ENCODE measurements around the gene NDUFAF2.
"Not testable (repeated sequence)": the region's sequence is repeated elsewhere in the genome, so short reads cannot be mapped to it uniquely, and the experiment has no call there.

Gene NDUFAF2

GRCh38 chr5:60977956-60978737 lies 33.1 kb downstream of the NDUFAF2 start:
- DNase-seq (no peak), ATAC-seq (ENCODE audit: insufficient read depth, low read depth) (no peak)
- peaks cover 7% of the 10 kb centered on the region for H3K9me3 ChIP-seq (ENCODE audit: insufficient read depth, low read length, severe bottlenecking)
- no peaks in the 10 kb centered on the region for H3K4me1 ChIP-seq (ENCODE audit: insufficient read depth, low read length)
- no peaks in the 10 kb centered on the region for H4K20me1 ChIP-seq (ENCODE audit: insufficient read depth, low read length)
- no peak overlapping the region for H2AFZ ChIP-seq (ENCODE audit: low read depth, low read length)
- H3K27ac ChIP-seq (ENCODE audit: low read length) = no peak overlapping the region
- 0 out of 2 replicates have a peak, but pooled peaks cover 2% of the 10 kb centered on the region for H3K79me2 ChIP-seq (ENCODE audit: insufficient read depth, low read length)
- H3K4me2 ChIP-seq (ENCODE audit: insufficient read depth, low read length) = no peak overlapping the region
- no peaks in the 10 kb centered on the region for H3K36me3 ChIP-seq (ENCODE audit: insufficient read depth, low read length)
- H3K9ac ChIP-seq (ENCODE audit: low read depth, low read length) = no peak overlapping the region
- no peak overlapping the region for H3K4me3 ChIP-seq (ENCODE audit: low read depth in 1 of 2, low read length in 2 of 2)
- no peak for TF ChIP-seq EZH2 (IDR thresholded peaks at IDR 0.05; ENCODE audit: borderline replicate concordance, low read depth, low read length, severe bottlenecking)
- TF ChIP-seq CTCF (IDR thresholded peaks at IDR 0.05; ENCODE audit: borderline replicate concordance, extremely low read depth, low read length, poor library complexity, severe bottlenecking) = no peak
- no peaks in the 10 kb centered on the region for H3K27me3 ChIP-seq (ENCODE audit: insufficient read depth, low read length, poor library complexity)

- Histone ChIP-seq H3K27ac (ENCODE audit: low read length) (no peak overlapping the region), H3K9ac (ENCODE audit: low read depth, low read length) (no peak overlapping the region)
- TF ChIP-seq EZH2 (IDR thresholded peaks at IDR 0.05; ENCODE audit: borderline replicate concordance, low read depth, low read length, severe bottlenecking) = no peak
- TF ChIP-seq CTCF (IDR thresholded peaks at IDR 0.05; ENCODE audit: borderline replicate concordance, extremely low read depth, low read length, poor library complexity, severe bottlenecking) = no peak
These were observed 34.0 kb downstream of the NDUFAF2 start for GRCh38 chr5:60978968-60979367.

GRCh38 chr5:60980511-60980910 lies 35.5 kb downstream of the NDUFAF2 start:
- H3K4me2 ChIP-seq (ENCODE audit: insufficient read depth, low read length) = no peak overlapping the region
- no peak overlapping the region for H2AFZ ChIP-seq (ENCODE audit: low read depth, low read length)
- no peaks in the 10 kb centered on the region for H3K79me2 ChIP-seq (ENCODE audit: insufficient read depth, low read length)
- TF ChIP-seq EZH2 (IDR thresholded peaks at IDR 0.05; ENCODE audit: borderline replicate concordance, low read depth, low read length, severe bottlenecking) = no peak
- TF ChIP-seq CTCF (IDR thresholded peaks at IDR 0.05; ENCODE audit: borderline replicate concordance, extremely low read depth, low read length, poor library complexity, severe bottlenecking) = no peak
- H3K27ac ChIP-seq (ENCODE audit: low read length) = no peak overlapping the region
- no peaks in the 10 kb centered on the region for H4K20me1 ChIP-seq (ENCODE audit: insufficient read depth, low read length)
- ATAC-seq (ENCODE audit: insufficient read depth, low read depth) = no peak
- no peaks in the 10 kb centered on the region for H3K4me1 ChIP-seq (ENCODE audit: insufficient read depth, low read length)
- DNase-seq = no peak
- H3K36me3 ChIP-seq (ENCODE audit: insufficient read depth, low read length) = no peaks in the 10 kb centered on the region
- peaks cover 7% of the 10 kb centered on the region for H3K9me3 ChIP-seq (ENCODE audit: insufficient read depth, low read length, severe bottlenecking)
- no peak overlapping the region for H3K9ac ChIP-seq (ENCODE audit: low read depth, low read length)
- H3K4me3 ChIP-seq (ENCODE audit: low read depth in 1 of 2, low read length in 2 of 2) = no peak overlapping the region
- H3K27me3 ChIP-seq (ENCODE audit: insufficient read depth, low read length, poor library complexity) = no peaks in the 10 kb centered on the region

More at GRCh38 chr5:60978968-60979367, 34.0 kb downstream of the NDUFAF2 start:
- Histone ChIP-seq H3K36me3 (ENCODE audit: insufficient read depth, low read length) (no peaks in the 10 kb centered on the region), H3K4me2 (ENCODE audit: insufficient read depth, low read length) (no peak overlapping the region), H3K9me3 (ENCODE audit: insufficient read depth, low read length, severe bottlenecking) (peaks cover 7% of the 10 kb centered on the region), H2AFZ (ENCODE audit: low read depth, low read length) (no peak overlapping the region), H3K79me2 (ENCODE audit: insufficient read depth, low read length) (no peaks in the 10 kb centered on the region), H4K20me1 (ENCODE audit: insufficient read depth, low read length) (no peaks in the 10 kb centered on the region), H3K4me1 (ENCODE audit: insufficient read depth, low read length) (no peaks in the 10 kb centered on the region), H3K27me3 (ENCODE audit: insufficient read depth, low read length, poor library complexity) (no peaks in the 10 kb centered on the region), H3K4me3 (ENCODE audit: low read depth in 1 of 2, low read length in 2 of 2) (no peak overlapping the region)
- DNase-seq (no peak), ATAC-seq (ENCODE audit: insufficient read depth, low read depth) (no peak)

- H3K79me2 ChIP-seq (ENCODE audit: insufficient read depth, low read length); DNase-seq; H2AFZ ChIP-seq (ENCODE audit: low read depth, low read length): not testable (repeated sequence)
These were observed 37.1 kb downstream of the NDUFAF2 start for GRCh38 chr5:60982127-60982526.

More at GRCh38 chr5:60982127-60982526, 37.1 kb downstream of the NDUFAF2 start:
- H3K36me3 ChIP-seq (ENCODE audit: insufficient read depth, low read length); H3K4me2 ChIP-seq (ENCODE audit: insufficient read depth, low read length); ATAC-seq (ENCODE audit: insufficient read depth, low read depth); H3K4me1 ChIP-seq (ENCODE audit: insufficient read depth, low read length); H3K27me3 ChIP-seq (ENCODE audit: insufficient read depth, low read length, poor library complexity); H3K9me3 ChIP-seq (ENCODE audit: insufficient read depth, low read length, severe bottlenecking); H3K9ac ChIP-seq (ENCODE audit: low read depth, low read length); H3K27ac ChIP-seq (ENCODE audit: low read length); H4K20me1 ChIP-seq (ENCODE audit: insufficient read depth, low read length); H3K4me3 ChIP-seq (ENCODE audit: low read depth in 1 of 2, low read length in 2 of 2): not testable (repeated sequence)
